MM.1S (cell line): ENCODE data around the gene MTTP.

Source experiments
- CTCF ChIP-seq: fragments of 300-600 bp; sonication (generic); IDR thresholded peaks from 2 replicates; pipeline ENCODE4 v1.5.1; 2016; ENCODE audit warnings: antibody characterized with exemption, low read length, mixed read lengths
- EZH2 ChIP-seq: fragments of 300-600 bp; sonication (generic); optimal IDR thresholded peaks from 2 replicates; pipeline ENCODE3; 2017; ENCODE audit warnings: low read depth, mild to moderate bottlenecking, antibody characterized with exemption, low read length, mixed read lengths
- EZH2phosphoT487 ChIP-seq: fragments of 300-600 bp; sonication (generic); IDR thresholded peaks from 2 replicates; pipeline ENCODE4 v1.6.1; 2018; ENCODE audit warnings: antibody characterized with exemption, low read length

GRCh38 chr4:99586797-99587196, 12.2 kb downstream of the MTTP start:
- TF ChIP-seq CTCF (no peak), EZH2 (no peak), EZH2phosphoT487 (no peak)
